Activated B cell treated with CpG ODN at 0.5 μM for 24 hours (primary cell): Measurements from ENCODE around the gene C20orf96. TPM values are rescaled to one million over a fixed set of nuclear protein-coding genes. Genes with fewer than 3 reads are reported as not detected.

ENCODE experiments used
- ATAC-seq: fragments of 200-7000 bp; cut with Tn5 transposase; one replicate; pipeline ENCODE4 v1.10.0; 2021; ENCODE audit warnings: low read depth, mild to moderate bottlenecking, moderate library complexity
- CTCF ChIA-PET: fragments of 350-600 bp; sonication (Branson Sonifier 250); formaldehyde crosslinking; loops from one replicate; lab custom pipeline; 2021; ENCODE audit warnings: antibody characterized with exemption; lab: Charles Lee
- POLR2A ChIA-PET: fragments of 350-600 bp; sonication (Branson Sonifier 250); formaldehyde crosslinking; loops from one replicate; lab custom pipeline; 2021; ENCODE audit warnings: antibody characterized with exemption; lab: Charles Lee
- DNase-seq: peaks from one replicate; pipeline ENCODE4 v3.0.0; 2022
- H3K27ac Mint-ChIP-seq: one replicate; pipeline ENCODE4 v1.8.0; 2020; ENCODE audit warnings: mixed read lengths
- H3K27me3 Mint-ChIP-seq: one replicate; pipeline ENCODE4 v1.8.0; 2021; ENCODE audit warnings: mixed read lengths
- H3K36me3 Mint-ChIP-seq: one replicate; pipeline ENCODE4 v1.8.0; 2021; ENCODE audit warnings: low read depth, mixed read lengths
- H3K4me1 Mint-ChIP-seq: one replicate; pipeline ENCODE4 v1.8.0; 2021; ENCODE audit warnings: mixed read lengths
- H3K4me3 Mint-ChIP-seq: one replicate; pipeline ENCODE4 v1.8.0; 2020; ENCODE audit warnings: mild to moderate bottlenecking, mixed read lengths
- H3K9me3 Mint-ChIP-seq: one replicate; pipeline ENCODE4 v1.8.0; 2020; ENCODE audit warnings: mixed read lengths
- CTCF ChIP-seq: fragments of 200-600 bp; IDR thresholded peaks from one replicate; pipeline ENCODE4 v1.8.0; 2022; ENCODE audit warnings: antibody characterized with exemption, mild to moderate bottlenecking
- intact Hi-C: fragments of 100-400 bp; cut with micrococcal nuclease; formaldehyde crosslinking; loops from one replicate; pipeline ENCODE4 v1.15.1; 2024
- total RNA-seq: library from RNA; stranded (reverse); gene quantifications from 2 replicates; pipeline ENCODE4 v1.2.3, GENCODE V29; 2022

The C20orf96 gene
- total RNA-seq, 1 donor from 2014 or later = 5.5 TPM

GRCh38 chr20:273884-274283 is 16.7 kb downstream of the C20orf96 start:
- TF ChIP-seq CTCF = no peak
- H3K4me3 Mint-ChIP-seq = no peak overlapping the region
- ATAC-seq (no peak), DNase-seq (no peak)
- CTCF ChIA-PET = interaction anchor here (1.0 kb wide), 1 partner anchor 57 kb away, joined by 3 read pairs; no protein-coding TSS in a partner anchor
- peaks cover 1% of the 10 kb centered on the region for H3K4me1 Mint-ChIP-seq
- H3K36me3 Mint-ChIP-seq = peaks cover 11% of the 10 kb centered on the region
- intact Hi-C loops = no loop called here
- H3K9me3 Mint-ChIP-seq = no peaks in the 10 kb centered on the region
- no peaks in the 10 kb centered on the region for H3K27me3 Mint-ChIP-seq
- POLR2A ChIA-PET = no interaction called here
- H3K27ac Mint-ChIP-seq = no peak overlapping the region

- CTCF ChIA-PET = interaction anchor here (1.0 kb wide), 1 partner anchor 58 kb away, joined by 3 read pairs; no protein-coding TSS in a partner anchor
Measured at GRCh38 chr20:272718-273117, 17.8 kb downstream of the C20orf96 start.

GRCh38 chr20:271528-271927 is 19.0 kb downstream of the C20orf96 start:
- Mint-ChIP-seq H3K27me3 (peaks cover 2% of the 10 kb centered on the region), H3K4me3 (no peak overlapping the region), H3K4me1 (peaks cover 6% of the 10 kb centered on the region), H3K9me3 (no peaks in the 10 kb centered on the region), H3K27ac (no peak overlapping the region), H3K36me3 (peaks cover 5% of the 10 kb centered on the region)
- ATAC-seq = no peak
- POLR2A ChIA-PET = no interaction called here
- intact Hi-C loops = no loop called here
- DNase-seq = no peak
- CTCF ChIA-PET = interaction anchor here (1.1 kb wide), 1 partner anchor 59 kb away, joined by 3 read pairs; no protein-coding TSS in a partner anchor
- no peak for TF ChIP-seq CTCF

More at GRCh38 chr20:272718-273117, 17.8 kb downstream of the C20orf96 start:
- POLR2A ChIA-PET = no interaction called here
- Mint-ChIP-seq H3K4me3 (no peak overlapping the region), H3K9me3 (no peaks in the 10 kb centered on the region), H3K4me1 (no peaks in the 10 kb centered on the region), H3K27me3 (no peaks in the 10 kb centered on the region), H3K36me3 (peaks cover 11% of the 10 kb centered on the region), H3K27ac (no peak overlapping the region)
- TF ChIP-seq CTCF = no peak
- ATAC-seq (no peak), DNase-seq (no peak)
- intact Hi-C loops = no loop called here

- ChIA-PET CTCF (interaction anchor here (1.1 kb wide), 1 partner anchor 60 kb away, joined by 3 read pairs; no protein-coding TSS in a partner anchor), POLR2A (no interaction called here)
- ATAC-seq (no peak), DNase-seq (no peak)
- H3K27ac Mint-ChIP-seq = no peak overlapping the region
- no peaks in the 10 kb centered on the region for H3K9me3 Mint-ChIP-seq
- peaks cover under 1% of the 10 kb centered on the region for H3K36me3 Mint-ChIP-seq
- intact Hi-C loops = no loop called here
- peaks cover 2% of the 10 kb centered on the region for H3K27me3 Mint-ChIP-seq
- peaks cover 9% of the 10 kb centered on the region for H3K4me1 Mint-ChIP-seq
- no peak overlapping the region for H3K4me3 Mint-ChIP-seq
- no peak for TF ChIP-seq CTCF
Measured at GRCh38 chr20:271069-271468, 19.5 kb downstream of the C20orf96 start.

- no peak for DNase-seq
- ATAC-seq = no peak
- CTCF ChIA-PET = no interaction called here
- POLR2A ChIA-PET = no interaction called here
- intact Hi-C loops = no loop called here
- H3K4me1 Mint-ChIP-seq = peaks cover 9% of the 10 kb centered on the region
- H3K9me3 Mint-ChIP-seq = no peaks in the 10 kb centered on the region
- no peak overlapping the region for H3K4me3 Mint-ChIP-seq
- no peak for TF ChIP-seq CTCF
- H3K36me3 Mint-ChIP-seq = no peaks in the 10 kb centered on the region
- H3K27ac Mint-ChIP-seq = no peak overlapping the region
- peaks cover 2% of the 10 kb centered on the region for H3K27me3 Mint-ChIP-seq
Measured at GRCh38 chr20:270517-270916, 20.0 kb downstream of the C20orf96 start.
